ENCODE data around the gene NR2F1.

- no peak for TF ChIP-seq POLR2A (IDR thresholded peaks at IDR 0.05)
- no peak for TF ChIP-seq CTCF (IDR thresholded peaks at IDR 0.05)
- TF ChIP-seq EP300 (IDR thresholded peaks at IDR 0.05; ENCODE audit: low read depth) = no peak
- no peak for TF ChIP-seq POLR2AphosphoS5 (IDR thresholded peaks at IDR 0.05)
These were observed 5.5 kb downstream of the NR2F1 start for GRCh38 chr5:93588352-93589151.
